NCI-H1930 (cell line): ENCODE data around the gene ENOX1.

Source experiments
- DNase-seq, 2 experiments: peaks; one replicate each; lab custom pipeline; 2025; lab: John Stamatoyannopoulos, UW

The ENOX1 gene

GRCh38 chr13:43251961-43252360 lies 534.8 kb downstream of the ENOX1 start:
- no peak for DNase-seq

GRCh38 chr13:43246382-43246781 lies 540.4 kb downstream of the ENOX1 start:
- DNase-seq: no peak

GRCh38 chr13:43245374-43245964 lies 541.3 kb downstream of the ENOX1 start:
- no peak for DNase-seq

- DNase-seq: no peak
Measured at GRCh38 chr13:43244481-43244880, 542.3 kb downstream of the ENOX1 start.

- no peak for DNase-seq
Measured at GRCh38 chr13:43243711-43244110, 543.1 kb downstream of the ENOX1 start.

GRCh38 chr13:43242040-43242439 lies 544.7 kb downstream of the ENOX1 start:
- no peak for DNase-seq

- no peak for DNase-seq
Measured at GRCh38 chr13:43240278-43240677, 546.5 kb downstream of the ENOX1 start.

GRCh38 chr13:43239275-43239840 lies 547.4 kb downstream of the ENOX1 start:
- DNase-seq: no peak

- DNase-seq: no peak
Measured at GRCh38 chr13:43238341-43239083, 548.3 kb downstream of the ENOX1 start.

- no peak for DNase-seq
Measured at GRCh38 chr13:43237616-43238015, 549.2 kb downstream of the ENOX1 start.

GRCh38 chr13:43235028-43235427 lies 551.7 kb downstream of the ENOX1 start:
- no peak for DNase-seq

GRCh38 chr13:43232873-43233265 lies 553.9 kb downstream of the ENOX1 start:
- DNase-seq: no peak

- no peak for DNase-seq
Measured at GRCh38 chr13:43232144-43232872, 554.5 kb downstream of the ENOX1 start.

GRCh38 chr13:43230989-43231388 lies 555.8 kb downstream of the ENOX1 start:
- no peak for DNase-seq

- DNase-seq: no peak
Measured at GRCh38 chr13:43229506-43229905, 557.3 kb downstream of the ENOX1 start.

- peak in 1 of 2 experiments; percentile 36 for DNase-seq
Measured at GRCh38 chr13:43227721-43228120, 559.1 kb downstream of the ENOX1 start.

- DNase-seq: peak in 1 of 2 experiments; percentile 27
Measured at GRCh38 chr13:43223216-43223615, 563.6 kb downstream of the ENOX1 start.

GRCh38 chr13:43222086-43222485 lies 564.7 kb downstream of the ENOX1 start:
- DNase-seq: no peak

GRCh38 chr13:43221611-43222010 lies 565.2 kb downstream of the ENOX1 start:
- no peak for DNase-seq

GRCh38 chr13:43220873-43221595 lies 565.7 kb downstream of the ENOX1 start:
- no peak for DNase-seq

- DNase-seq: no peak
Measured at GRCh38 chr13:43214124-43214523, 572.6 kb downstream of the ENOX1 start.

GRCh38 chr13:43206838-43207237 lies 579.9 kb downstream of the ENOX1 start:
- no peak for DNase-seq
